Lower leg skin (tissue), 4 donors: Measurements from ENCODE around the gene HS3ST4. TPM values are rescaled to one million over a fixed set of nuclear protein-coding genes. Genes with fewer than 3 reads are reported as not detected.

Experiments
- DNase-seq, 2 donors: peaks; one replicate each; pipeline ENCODE4 v3.0.0-alpha.2; 2019; ENCODE audit warnings: low spot score in 2 of 2
- H3K4me3 ChIP-seq: fragments of 200-600 bp; sonication (generic); 2 replicates; pipeline ENCODE4 v1.5.1; 2017; ENCODE audit warnings: mild to moderate bottlenecking, low read depth; ENCODE audit not compliant: poor library complexity, severe bottlenecking
- POLR2A ChIP-seq, 2 donors: fragments of 450-650 bp; IDR thresholded peaks; one replicate each; pipeline ENCODE4 v1.6.1; 2016 to 2017; ENCODE audit warnings: antibody characterized with exemption in 2 of 2, mild to moderate bottlenecking in 1 of 2, moderate library complexity in 1 of 2
- WGBS, 2 donors: methylation state at CpG; one replicate each; pipeline ENCODE4 v1.1.5; 2018; 5-methylcytosine and 5-hydroxymethylcytosine counted together
- intact Hi-C: fragments of 100-400 bp; cut with DNase I; formaldehyde crosslinking; loops from one replicate; pipeline ENCODE4 v1.15.0; 2023; ENCODE audit warnings: low total_unique reads
- total RNA-seq, 4 donors: library from RNA; depleted of rRNA; stranded (reverse); fragments of >200 nt; gene quantifications; one replicate each; pipeline ENCODE4 v1.1.0, GENCODE V29; 2016
- TF ChIP-seq, protein P1 (sequence below), 3 donors: fragments of 450-650 bp; IDR thresholded peaks; one replicate each; pipeline ENCODE4 v1.5.1; 2016; ENCODE audit warnings: antibody characterized with exemption in 3 of 3, mild to moderate bottlenecking in 3 of 3, moderate library complexity in 2 of 3

HS3ST4 gene
- total RNA-seq, 4 donors from 2014 or later, result 0.17 to 2.4 (median 0.84) TPM; not detected in 1

DNA sequence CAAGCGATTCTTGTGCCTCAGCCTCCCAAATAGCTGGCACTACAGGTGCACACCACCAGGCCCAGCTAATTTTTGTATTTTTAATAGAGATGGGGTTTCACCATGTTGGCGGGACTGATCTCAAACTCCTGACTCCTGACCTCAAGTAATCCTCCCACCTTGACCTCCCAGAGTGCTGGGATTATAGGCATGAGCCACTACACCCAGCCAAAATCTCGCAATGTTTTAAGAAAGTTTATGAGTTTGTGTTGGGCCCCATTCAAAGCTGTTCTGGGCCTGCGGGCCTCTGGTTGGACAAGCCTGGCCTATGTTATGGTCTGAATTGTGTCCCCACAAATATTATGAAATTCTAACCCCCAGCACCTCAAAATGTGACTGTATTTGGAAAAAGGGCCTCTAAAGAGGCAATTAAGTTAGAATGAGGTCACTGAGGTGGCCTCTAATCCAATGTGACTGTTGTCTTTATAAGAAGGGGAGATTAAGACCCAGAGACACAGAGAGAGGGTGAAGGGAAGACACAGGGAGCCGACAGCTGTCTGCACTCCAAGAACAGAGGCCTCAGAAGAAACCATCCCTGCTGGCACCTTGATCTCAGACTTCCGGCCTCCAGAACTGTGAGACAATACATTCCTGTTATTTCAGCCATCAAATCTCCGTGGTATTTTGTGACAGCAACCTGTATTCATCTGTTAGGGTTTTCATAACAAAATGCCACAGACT lies 469.9 kb downstream of the HS3ST4 start:
- WGBS, 2 donors, result 73 to 85% methylated on average over 7 of the region's 7 CpGs
- no peak for DNase-seq
- no peak overlapping the region for H3K4me3 ChIP-seq
- TF ChIP-seq POLR2A (IDR thresholded peaks at IDR 0.05), result no peak
- TF ChIP-seq, protein P1, sequence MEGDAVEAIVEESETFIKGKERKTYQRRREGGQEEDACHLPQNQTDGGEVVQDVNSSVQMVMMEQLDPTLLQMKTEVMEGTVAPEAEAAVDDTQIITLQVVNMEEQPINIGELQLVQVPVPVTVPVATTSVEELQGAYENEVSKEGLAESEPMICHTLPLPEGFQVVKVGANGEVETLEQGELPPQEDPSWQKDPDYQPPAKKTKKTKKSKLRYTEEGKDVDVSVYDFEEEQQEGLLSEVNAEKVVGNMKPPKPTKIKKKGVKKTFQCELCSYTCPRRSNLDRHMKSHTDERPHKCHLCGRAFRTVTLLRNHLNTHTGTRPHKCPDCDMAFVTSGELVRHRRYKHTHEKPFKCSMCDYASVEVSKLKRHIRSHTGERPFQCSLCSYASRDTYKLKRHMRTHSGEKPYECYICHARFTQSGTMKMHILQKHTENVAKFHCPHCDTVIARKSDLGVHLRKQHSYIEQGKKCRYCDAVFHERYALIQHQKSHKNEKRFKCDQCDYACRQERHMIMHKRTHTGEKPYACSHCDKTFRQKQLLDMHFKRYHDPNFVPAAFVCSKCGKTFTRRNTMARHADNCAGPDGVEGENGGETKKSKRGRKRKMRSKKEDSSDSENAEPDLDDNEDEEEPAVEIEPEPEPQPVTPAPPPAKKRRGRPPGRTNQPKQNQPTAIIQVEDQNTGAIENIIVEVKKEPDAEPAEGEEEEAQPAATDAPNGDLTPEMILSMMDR (IDR thresholded peaks at IDR 0.05), result no peak
- intact Hi-C loops, result no loop called here

DNA sequence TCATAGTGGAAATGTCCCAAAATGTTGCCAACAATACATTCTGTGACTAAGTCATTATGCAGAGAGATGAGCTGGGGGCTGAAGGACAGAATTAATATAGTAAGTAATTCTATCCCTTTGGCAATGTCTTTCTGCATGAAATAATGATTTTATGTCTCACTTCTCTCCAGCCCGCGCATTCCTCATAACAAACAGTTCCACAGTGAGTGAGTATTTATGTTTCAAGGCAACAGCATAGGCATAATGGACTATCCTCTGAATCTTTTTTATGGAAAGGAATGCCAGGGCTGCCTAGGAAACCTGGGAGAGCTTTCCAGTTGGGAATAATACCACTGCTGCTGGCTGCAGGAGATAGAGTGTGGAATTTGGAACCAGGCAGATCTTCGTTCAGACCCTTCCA lies 477.7 kb downstream of the HS3ST4 start:
- DNase-seq, result no peak
- intact Hi-C loops, result no loop called here
- WGBS, 2 donors, result 47 to 53% methylated on average over 3 of the region's 3 CpGs
- no peak for TF ChIP-seq POLR2A (IDR thresholded peaks at IDR 0.05)
- TF ChIP-seq, protein P1 (IDR thresholded peaks at IDR 0.05), result no peak
- no peak overlapping the region for H3K4me3 ChIP-seq

DNA sequence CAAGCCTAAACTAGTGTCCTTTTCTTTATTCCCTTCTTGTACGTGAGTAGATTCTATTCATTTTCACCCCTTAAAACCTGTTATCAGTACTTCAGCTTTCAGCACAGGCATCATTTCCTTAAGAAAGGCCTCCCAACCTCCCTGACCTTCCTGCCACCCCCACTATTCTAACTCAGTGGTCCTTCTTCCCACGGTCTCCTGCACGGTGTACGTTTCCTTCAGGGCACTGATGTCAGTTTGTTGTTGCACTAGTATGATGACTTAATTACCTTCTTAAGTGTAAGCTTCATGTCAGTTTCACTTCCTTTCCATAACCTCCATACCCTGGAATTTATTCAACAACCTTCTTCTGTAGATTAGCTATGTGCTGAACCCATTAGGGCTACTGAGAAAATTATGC lies 484.2 kb downstream of the HS3ST4 start:
- DNase-seq, result no peak
- 23% methylated on average over 4 of the region's 4 CpGs for WGBS, 2 donors
- TF ChIP-seq POLR2A (IDR thresholded peaks at IDR 0.05), result no peak
- TF ChIP-seq, protein P1 (IDR thresholded peaks at IDR 0.05), result no peak
- intact Hi-C loops, result no loop called here
- no peak overlapping the region for H3K4me3 ChIP-seq

DNA sequence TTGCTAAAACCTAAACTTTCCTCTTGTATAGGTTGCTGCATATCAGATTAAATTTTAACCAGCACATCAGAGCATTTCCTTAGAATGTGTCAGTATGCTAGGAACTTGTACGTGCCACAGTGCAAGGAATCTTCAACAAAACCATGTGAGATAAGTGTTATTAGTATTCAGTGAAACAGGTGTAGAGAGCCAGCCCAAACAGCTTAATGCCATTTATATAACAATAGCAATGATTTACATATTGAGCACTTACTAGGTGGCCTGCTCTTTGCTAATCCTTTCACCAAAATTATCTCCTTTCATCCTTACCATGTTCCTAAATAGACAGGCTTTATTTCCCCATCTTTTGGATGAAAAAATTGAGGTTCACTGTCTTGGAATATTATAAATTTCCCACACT lies 485.7 kb downstream of the HS3ST4 start:
- H3K4me3 ChIP-seq, result no peak overlapping the region
- TF ChIP-seq, protein P1 (IDR thresholded peaks at IDR 0.05), result no peak
- TF ChIP-seq POLR2A (IDR thresholded peaks at IDR 0.05), result no peak
- intact Hi-C loops, result no loop called here
- DNase-seq, result no peak
- 32 to 48% methylated on average over 1 of the region's 1 CpG for WGBS, 2 donors

DNA sequence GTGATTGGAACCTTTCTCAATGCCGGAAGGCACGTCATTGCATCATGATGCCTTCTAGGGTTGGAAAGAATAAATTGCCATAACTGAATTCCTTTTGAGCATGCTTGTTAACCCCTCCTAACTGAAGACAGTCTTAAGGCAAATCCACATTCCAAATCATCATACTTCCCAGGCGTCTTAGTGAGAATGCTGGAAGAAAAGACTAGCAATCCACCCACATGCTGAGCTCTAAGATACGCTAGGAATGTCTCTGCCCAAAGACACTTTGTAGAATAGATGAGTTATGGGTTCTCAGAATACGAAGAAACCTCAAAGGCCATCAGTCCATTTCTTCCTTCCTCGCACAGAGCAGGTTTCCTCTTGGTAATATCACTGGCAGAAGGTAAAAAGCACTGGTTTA lies 486.5 kb downstream of the HS3ST4 start:
- DNase-seq, result no peak
- H3K4me3 ChIP-seq, result no peak overlapping the region
- WGBS, 2 donors, result 60 to 73% methylated on average over 6 of the region's 6 CpGs
- intact Hi-C loops, result no loop called here
- no peak for TF ChIP-seq POLR2A (IDR thresholded peaks at IDR 0.05)
- TF ChIP-seq, protein P1 (IDR thresholded peaks at IDR 0.05), result no peak
